Amniotic stem cell (primary cell): Measurements from ENCODE around the gene RAB8A.

ENCODE experiments used
- DNase-seq: peaks from one replicate; lab custom pipeline; 2025; lab: John Stamatoyannopoulos, UW

The RAB8A gene

DNA sequence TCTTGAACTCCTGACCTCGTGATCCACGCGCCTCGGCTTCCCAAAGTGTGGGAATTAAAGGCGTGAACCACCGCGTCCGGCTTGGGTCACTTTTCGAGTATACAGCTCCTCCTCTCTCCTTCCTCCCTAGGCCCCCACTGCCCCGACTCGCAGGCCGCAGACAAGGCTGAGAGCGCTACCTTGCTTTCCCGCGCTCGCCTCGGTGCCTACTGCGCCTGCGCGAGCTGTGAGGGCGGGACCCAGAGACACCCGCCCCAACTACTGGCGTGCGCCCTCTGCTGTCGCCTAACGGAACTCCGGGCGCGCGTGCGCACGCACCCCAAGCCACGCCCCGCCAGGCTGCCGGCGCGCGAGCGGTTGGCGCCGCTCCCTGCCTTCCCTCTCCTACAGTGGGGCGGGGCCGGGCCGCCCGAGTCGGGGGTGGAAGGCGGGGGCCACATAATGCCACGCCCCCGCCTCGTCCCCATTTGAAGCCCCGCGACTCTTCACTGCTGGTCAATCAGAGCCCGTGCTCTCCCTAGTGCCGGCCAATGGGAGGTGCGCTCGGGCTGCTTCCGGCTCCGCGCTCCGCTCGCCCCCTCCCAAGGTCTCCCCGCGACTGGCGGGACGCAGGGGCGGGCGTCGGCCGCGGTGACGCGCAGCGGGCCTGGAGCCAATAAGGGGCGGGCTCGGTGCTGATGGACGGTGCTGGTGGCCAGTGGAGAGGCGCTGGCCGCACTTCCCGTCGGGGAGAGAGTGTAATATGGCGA is at the start of gene RAB8A:
TSS of gene RAB8A (plus strand) at position 730 of the 749 bp plus-strand sequence. CDS start at position 743, 13 bp downstream.
- peak; percentile 99 for DNase-seq

DNA sequence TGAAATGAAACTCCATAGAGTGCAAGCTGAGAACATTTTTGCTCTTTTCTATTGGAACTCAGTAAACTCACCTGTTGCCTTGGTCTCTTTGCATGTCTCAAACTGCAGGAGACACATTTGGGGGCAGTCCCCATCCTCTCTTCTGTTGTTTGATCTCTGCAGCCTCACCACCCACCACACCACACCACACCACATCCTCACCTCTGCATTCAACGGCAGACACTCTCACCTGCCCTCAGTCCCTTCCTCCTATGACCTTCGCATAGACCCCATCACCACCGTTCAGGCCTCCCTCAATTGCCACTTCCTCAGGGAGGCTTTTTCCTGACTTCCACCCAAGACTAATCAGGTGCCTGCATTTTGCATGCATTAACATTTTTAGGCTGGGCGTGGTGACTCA is 49.7 kb upstream of the RAB8A start:
- DNase-seq, result no peak

DNA sequence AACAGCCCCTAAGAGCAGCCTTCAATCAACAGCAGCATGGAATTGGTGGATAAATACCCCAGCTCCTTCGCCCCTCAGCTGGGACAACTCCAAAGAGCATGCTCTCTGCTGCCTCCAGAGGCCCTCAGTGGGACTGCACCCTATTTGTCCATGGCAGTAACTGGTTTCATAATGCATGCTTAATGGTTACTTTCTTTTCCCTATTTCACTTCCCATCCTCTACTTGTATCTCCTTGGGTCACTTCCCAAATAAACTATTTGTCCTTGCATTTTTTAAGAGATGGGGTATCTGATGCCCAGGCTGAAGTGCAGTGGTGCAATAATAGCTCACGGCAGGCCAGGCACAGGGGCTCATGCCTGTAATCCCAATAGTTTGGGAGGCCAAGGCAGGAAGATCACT is 48.9 kb upstream of the RAB8A start:
- DNase-seq, result no peak

DNA sequence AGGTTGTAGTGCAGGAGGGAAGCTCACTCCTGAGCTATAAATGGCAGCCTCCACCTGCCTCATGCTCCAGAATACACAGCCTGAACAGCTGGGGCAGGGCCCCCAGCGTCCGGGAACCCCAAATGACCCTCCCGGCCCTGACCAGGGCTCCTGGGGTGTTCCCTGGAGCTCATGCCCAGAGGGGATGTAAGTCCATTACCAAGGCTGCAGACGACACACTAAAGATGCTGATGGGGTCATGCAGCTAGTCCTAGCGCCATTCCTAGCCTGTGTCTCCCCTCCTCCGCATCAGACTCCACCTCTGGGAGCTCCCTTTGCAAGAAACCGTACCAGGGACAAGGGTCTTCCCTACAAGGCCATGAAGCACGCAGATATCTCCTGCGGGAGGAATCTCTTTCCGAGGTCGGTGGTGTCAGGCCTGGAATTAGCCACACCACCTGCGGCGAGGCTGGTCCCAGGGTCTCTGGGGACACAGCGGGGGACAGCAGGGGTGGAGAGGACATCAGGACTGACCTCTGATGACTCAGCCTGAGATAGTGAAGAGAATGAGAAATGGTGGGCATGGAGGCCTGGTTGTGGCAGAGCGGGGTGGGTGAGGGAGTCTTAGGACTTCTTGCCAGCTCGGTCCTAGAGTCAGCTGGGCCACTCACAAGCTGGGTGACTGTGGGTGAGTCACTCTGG is 47.3 kb upstream of the RAB8A start:
- no peak for DNase-seq

DNA sequence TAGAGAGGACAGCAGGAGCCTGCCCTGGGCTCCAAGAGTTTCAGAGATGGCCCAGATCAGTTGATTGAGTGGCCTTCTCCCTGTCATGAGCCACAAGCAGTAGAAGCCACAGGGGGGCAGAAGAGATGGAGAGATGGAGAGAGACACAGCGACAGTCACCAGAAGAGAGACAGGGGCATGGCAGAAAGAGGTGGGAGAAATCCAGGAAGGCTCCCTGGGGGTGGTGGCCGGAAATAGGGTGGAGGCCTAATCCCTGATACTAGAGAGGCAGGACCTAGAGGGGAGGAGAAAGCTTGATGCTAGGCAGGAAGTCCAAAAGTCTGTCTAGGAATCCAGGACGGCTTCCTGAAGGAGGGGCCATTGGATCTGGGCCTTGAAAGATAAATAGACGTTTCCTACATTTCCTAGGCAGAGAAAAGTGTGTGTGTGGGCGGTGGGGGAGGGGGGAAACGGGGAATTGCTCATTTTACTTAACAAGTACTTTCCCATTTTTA is 45.0 kb upstream of the RAB8A start:
- no peak for DNase-seq

DNA sequence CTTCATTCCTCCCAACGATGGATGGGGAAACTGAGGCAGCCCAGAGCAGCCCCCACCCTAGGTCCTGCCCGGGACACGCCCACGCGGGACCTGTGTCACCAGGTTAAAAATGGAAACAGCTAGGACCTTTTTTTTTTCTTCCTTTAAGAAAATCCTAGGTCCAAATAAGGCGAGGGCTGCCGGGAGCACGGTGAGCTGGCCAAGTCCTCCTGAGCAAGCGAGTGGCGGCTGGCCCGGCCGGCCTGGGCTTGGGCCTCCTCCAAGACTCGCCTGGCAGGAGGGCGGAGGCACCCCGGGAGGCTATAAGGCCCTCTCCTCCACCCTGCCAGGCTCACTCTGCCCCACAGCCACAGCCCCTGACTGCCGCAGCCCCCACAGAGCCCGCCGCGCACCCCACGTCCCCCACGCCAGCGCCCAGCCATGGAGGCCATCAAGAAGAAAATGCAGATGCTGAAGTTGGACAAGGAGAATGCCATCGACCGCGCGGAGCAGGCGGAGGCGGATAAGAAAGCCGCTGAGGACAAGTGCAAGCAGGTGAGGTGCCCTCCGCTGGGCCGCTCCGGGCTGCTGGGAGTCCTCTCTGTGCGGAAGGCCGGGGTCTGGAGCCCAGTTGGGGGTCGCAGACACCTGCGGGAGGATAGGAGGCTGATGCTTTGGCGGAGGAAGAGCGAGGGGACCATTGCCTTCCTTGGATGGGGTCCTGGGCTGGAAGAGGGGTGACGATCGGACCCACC is 44.3 kb upstream of the RAB8A start:
- no peak for DNase-seq

DNA sequence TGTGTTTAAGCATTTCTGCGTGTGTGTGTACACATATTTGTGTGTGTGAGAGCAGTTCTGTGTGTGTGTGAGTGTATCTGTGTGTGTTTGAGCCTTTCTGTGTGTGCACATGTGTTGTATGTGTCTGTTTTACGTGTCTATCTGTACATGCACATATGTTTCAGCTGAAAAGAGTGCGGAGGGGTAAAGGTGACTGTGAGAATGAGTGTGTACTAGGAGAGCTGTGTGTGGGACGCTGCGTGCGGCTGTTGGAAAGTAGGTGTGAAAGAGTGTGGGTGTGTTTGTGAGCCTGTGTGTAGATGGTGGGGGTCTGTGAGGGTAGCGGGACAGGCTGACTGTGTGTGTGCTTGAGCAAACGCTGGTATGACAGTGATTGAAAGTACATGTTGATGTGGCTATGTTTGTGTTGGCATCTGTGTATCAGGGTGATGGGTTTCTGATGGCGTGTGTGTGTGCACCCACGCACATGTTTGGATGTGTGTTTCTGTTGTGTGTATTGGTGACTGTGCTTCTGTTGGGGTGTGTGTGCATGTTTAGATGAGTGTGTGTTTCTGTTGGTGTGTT is 42.9 kb upstream of the RAB8A start:
- DNase-seq, result no peak

DNA sequence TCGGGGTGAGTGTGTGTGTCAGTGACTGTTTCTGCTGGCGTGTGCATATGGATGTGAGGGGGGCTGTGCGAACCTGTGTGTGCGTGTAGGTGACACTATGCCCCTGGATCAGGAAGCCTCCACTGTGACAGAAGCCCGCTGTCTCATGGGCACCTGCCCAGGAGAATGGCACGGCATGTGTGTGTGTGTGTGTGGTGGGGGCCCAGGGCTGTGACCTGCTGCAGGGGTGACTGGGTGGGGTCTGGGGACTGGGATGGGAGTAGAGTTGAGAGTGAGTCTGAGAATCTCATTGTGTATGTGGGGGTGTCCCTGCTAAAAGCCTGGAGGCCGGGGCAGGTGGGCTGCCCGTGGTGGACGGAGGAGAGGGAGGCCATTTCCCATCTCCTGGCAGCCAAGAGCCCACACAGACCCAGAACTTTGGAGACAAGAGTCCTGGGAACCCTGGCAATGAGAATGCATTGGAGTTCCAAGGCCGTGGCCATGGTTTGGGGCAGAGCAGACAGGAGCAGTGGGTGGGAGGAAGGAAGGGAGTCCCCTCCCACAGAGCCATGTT is 41.8 kb upstream of the RAB8A start:
- no peak for DNase-seq

DNA sequence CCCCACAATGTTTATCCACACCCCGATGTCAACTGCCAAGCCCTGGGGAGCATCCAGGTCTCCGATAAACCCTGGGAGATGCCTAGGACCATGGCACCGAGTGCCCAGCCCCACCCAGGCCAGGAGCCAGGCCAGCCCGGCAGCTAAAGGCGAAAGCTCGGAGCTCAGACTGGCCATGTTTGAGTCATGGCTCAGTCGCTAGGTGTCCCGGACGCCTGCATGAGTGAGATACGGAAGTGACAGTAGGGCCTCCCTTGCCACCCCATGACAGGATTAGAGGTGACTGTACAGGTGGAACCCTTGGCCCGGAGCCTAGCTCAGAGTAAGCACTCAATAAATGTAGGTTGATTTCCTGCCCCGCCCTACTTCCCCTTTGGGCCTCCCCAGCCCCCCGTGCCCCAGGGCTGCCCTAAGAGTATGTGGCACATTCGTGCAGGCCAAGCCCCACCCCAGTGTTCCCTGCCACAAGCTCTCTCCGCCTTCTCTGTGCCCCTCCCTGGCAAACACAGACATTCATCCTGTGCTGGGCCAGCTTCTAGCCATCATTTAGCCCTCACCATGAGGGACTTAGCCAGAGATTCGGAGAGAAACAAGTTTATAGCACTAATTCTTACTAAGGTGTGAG is 41.2 kb upstream of the RAB8A start:
- no peak for DNase-seq

DNA sequence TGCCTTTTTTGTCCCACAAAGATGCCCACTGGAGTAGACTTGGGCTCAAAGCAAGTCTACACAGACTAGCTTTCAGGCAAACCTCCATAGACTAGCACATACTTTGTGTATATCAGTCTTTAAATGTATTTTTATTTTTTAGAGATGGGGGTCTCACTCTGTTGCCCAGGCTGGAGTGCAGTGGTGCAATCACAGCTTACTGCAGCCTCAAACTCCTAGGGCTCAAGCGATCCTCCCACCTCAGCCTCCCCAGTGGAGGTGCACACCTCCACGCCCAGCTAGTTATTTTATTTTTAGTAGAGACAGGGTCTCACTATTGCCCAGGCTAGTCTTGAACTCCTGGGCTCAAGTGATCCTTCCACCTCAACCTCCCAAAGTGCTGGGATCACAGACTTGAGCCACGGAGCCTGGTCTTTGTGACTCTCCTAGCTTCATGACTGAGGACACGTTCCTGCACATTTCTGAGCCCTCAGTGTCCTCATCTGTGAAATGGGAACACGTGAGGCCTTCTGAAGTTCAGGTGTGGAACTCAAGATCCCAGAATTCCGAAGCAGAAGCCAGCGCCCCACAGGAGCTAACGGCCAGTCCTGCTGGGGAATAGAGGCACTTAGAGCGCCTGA is 40.5 kb upstream of the RAB8A start:
- DNase-seq, result no peak

DNA sequence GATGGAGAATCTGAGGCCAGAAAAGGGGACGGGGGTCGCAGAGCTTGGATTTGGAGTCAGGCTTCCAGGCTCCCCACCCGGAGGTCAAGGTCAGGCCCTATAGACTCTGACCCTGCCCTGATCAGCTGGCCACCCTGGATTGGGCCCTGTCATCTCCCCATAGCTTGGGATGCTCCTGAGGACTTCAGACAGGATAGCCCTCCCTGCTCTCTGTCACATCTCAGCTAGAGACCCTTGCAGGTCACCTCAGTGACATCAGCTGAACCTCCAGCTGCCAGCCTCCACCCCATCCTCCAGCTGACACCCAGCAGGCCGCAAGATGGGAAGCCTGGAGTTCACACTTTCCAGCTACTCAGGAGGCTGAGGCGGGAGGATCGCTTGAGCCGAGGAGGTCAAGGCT is 38.2 kb upstream of the RAB8A start:
- no peak for DNase-seq

DNA sequence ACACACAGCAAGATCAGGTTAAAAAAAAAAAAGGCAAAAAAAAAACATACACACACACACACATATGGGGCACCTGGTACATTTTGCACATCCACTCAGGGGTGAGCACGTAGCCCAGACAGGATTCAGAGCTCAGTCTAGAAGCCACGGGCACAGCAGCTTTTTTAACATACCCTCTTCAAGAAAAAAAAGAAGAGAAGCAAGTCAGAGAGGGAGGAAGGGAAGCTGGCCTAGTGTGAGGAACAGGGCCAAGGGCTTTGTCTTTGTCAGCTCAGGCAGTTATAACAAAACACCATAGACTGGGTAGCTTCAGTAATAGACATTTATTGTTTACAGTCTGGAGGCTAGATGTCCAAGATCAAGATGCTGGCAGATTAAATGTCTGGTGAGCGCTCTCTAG is 37.7 kb upstream of the RAB8A start:
- DNase-seq, result no peak

DNA sequence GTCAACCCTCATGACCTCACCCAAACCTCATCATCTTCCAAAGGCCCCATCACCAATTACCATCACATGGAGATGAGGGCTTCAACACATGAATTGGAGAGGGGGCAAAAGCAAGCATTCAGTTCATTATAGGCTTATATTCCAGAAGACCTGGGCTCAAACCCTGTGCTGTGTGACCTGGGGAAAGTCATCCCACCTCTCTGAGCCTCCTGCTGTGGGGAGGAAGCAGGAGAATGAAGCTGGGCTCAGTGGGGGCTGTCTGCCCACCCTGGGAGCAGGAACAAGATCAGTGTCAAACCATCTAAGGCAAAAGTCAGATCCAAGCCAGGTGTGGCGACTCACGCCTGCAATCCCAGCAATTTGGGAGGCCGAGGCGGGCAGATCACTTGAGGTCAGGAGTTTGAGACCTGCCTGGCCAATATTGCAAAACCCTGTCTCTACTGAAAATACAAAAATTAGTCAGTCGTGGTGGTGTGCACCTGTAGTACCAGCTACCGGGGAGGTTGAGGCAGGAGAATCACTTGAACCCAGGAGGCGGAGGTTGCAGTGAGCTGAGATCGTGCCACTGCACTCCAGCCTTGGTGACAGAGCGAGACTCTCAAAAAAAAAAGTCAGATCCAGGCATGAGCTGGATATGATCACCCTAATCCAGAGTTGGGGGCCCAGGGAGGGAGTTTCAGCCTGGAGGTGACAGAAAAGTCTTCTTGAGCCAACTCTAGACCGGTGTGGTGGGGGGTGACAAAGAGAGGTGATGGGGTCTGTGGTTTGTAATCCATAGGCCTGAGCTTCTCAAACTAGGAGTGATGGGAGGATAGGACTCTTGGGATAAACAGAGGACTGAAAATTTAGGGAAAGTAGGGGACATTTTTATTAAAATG is 37.0 kb upstream of the RAB8A start:
- DNase-seq, result no peak

DNA sequence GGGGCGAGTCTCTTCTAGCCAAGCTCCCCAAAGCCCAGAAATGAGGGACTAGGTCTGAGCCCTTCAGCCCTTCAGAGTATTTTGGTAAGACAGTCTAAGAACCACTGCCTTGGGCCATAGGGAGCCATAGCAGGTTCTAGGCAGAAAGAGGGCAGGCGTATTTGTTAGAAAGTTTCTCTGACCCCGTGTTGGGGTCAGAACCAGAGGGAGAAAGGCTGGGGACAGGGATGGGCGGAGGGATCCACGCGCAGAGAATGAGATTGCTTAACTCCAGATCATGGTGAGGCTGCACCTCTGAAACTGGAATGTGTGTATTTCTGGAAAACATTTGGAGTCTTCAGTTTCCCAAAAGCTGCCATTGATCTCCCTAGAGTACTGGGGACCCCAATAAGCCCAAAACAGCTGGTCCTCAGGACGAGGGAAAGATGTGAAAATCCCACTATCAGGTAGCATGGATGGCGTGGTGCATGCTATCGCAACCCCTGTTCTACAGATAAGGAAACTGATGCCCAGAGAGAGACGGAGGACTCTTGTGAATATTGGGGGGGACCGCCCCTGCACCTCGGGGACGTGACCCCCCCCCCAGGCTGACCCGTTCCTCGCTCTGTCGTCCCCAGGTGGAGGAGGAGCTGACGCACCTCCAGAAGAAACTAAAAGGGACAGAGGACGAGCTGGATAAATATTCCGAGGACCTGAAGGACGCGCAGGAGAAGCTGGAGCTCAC is 36.1 kb upstream of the RAB8A start:
- DNase-seq, result no peak

DNA sequence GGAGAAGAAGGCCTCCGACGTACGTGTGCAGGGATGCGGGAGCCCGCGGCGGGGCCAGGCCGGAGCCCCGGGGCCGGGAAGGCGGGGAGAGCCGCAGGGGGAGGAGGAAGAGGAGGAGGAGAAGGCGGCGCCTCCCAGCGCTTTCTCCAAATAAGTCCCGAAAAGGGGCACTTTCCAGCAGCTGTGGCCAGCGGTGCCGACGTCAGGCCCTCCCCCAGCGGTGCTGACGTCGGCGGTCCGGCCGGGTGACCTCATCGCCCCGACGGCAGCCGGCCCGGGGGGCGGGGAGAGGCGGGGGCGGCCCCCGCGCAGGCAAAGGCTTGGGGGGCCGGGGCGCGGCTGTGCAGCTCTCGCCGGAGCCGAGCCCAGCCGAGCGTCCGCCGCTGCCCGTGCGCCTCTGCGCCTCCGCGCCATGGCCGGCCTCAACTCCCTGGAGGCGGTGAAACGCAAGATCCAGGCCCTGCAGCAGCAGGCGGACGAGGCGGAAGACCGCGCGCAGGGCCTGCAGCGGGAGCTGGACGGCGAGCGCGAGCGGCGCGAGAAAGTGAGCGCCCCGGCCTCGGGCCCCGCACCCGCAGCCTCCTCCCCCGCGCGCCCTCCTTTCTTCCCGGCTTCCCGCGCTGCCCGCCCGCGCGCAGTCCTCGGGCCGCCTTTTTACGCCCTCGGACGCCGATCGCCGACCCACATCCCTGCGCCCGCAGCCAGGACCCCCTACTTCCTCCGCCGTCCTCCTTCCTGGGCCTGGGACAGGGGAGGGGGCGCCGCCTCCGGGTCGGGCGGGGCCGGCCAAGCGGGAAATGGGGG is 35.3 kb upstream of the RAB8A start, which contains the start of gene TPM4:
TSS of gene TPM4 (plus strand) at position 342 of the 804 bp plus-strand sequence. CDS start at position 413, 71 bp downstream.
- DNase-seq, result peak; percentile 77

DNA sequence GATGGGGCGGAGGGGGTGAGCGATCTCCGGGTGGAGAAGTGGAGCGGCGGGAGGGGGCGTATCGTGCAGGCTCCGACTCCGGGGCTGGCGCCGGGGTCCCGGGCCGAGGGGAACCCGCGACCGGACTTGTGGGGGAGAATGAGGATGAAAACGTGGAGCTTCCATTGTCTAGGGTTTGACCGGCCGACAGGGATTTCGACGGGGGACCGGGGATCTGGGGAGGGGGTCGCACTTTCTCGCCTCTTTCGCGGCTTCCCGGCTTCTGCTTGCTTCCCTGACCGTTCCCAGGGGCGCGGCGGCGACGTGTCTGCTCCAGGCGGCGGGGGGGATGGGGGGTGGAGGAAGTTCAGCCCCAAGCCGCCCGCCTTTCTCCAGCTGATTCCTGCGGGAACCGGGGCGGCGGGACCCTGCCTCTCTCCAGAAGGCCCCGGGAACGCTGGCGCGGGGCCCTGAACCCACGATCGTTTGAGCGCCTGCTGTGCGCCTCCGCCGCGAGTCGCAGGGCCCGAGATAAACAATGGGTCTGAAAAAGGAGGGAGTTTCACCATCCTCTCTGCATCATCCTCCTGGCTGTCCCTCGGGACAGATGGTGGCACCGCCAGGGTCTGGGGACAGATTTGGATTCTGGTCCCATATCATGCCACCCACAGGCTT is 34.6 kb upstream of the RAB8A start:
- no peak for DNase-seq

DNA sequence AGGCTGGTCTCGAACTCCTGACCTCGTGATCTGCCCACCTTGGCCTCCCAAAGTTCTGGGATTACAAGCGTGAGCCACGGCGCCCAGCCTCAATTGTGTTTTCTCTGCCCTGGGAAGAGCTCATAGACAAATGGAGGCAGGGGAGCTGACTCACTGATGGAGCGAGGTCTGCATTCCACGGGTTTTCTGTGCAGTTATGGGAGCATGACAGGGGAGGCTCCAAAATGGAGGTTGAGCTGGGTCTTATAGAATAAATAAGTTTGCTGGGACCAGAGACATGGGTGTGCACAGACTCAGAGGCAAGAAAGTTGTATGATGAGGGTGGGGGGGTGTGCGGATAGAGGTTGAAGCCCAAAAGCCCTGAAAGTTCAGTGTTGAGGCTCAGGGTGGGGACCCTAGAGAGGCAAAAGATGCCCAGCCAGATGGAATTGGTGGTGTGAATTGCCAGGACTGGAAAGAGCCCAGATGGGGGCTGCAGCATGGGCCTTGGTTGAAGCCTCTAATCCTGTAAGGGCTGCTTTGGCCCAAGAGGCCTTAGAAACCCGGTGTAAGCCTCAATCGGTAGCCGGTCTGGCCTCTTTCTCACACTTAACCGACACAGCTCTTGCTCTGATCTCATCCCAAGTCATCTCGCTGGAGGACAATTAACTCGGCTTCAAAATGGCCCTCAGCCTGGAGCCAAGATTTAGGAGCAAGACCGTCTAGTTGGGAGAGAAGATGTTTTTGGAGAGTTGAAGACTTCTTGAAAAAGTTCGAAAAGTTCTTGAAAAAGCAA is 33.5 kb upstream of the RAB8A start:
- DNase-seq, result no peak
